ENCODE measurements around the gene PDE7B.

Gene PDE7B

DNA sequence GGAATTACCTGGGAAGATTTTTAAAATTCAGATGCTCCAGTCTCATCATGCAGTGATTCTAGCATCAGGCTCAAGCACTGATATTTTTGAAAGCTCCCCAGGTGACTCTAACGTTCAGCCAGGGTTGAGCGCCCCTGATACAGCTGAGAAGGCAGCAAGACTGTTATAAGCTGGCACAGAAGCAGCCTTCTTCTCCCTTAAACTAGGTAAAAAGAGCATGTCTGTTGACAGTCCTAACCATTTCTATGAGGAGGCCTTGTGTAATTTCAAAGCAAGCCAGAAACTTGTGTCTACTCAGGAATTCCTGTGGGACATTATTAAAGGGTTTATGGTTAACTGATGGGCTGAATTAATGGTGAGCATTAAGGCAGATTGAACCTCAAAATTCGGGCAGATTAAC is 141.9 kb downstream of the PDE7B start:
- DNase-seq, result no peak

DNA sequence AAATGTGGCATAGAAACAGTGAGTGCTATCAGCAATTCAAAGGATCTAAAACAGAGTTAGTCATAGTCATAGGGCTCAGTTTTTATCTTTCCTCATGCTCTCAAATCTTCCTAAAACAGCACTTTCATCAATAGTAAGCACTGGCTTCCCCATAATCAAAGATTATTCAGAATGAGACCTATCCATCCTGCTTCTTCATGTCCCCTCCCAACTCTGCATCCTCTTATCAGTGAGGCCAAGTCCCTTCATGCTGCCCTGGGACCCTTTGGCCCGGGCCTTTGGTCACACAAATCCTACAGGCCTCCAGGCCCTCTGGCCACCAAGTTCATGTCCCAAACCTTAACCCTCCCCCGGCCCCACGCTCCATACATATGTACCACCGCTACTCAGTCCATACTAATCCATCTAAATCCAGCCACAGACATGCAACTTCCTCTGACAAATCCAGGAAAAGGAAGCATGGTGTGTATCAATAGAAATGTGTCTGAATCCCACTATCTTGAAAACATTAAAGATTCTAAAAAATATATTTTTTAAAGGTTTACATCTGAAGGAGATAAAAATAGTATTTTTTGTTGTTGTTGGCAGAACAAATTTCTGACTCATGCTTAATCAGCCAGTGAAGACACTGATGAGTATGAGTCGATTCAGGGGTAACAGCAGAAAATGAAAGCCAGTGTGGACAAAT is 143.5 kb downstream of the PDE7B start:
- DNase-seq, result no peak

DNA sequence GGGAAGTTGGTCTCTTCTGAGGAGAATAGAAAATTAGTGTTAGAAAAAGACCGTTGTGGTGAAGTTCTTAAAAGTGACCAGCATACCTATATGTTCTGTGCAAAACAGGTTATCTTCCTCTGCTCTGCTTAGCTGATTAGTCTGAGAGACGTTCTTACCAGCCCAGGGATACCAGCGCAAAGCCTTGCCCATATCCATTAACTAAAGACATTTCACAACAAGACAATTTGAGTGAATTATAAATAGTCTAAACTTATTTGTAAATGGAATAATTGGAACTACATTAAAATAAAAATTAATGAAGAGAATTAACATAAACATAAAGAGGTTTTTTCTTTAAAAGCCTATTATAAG is 144.0 kb downstream of the PDE7B start:
- no peak for DNase-seq

DNA sequence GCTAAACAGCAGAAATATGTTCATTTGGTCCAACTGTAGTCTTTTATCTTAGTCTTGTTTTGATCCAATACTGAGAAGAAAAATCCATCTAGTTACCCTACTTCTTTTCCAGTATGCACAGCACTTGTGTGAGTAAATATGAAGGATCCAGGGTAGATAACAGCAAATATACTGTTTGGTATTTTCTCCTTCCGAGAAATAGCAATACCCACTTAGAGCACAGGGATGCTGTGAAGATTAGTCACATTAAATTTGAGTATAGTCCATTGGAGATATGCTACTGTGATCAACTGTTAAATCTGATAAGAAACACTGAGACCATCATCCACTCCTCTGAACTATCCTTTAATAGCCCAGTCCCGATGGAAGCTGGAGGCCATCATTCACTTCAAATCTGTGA is 145.2 kb downstream of the PDE7B start:
- DNase-seq, result no peak

DNA sequence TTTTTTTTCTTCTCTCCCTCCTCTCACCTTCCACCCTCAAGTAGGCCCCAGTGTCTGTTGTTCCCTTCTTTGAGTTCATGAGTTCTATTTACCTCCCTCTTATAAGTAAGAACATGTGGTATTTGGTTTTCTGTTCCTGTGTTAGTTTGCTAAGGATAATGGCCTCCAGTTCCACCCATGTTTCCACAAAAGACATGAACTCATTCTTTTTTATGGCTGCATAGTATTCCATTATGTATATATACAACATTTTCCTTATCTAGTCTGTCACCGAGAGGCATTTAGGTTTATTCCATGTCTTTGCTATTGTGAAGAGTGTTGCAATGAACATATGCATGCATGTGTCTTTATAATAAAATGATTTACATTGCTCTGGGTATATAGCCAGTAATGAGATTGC is 147.9 kb downstream of the PDE7B start:
- DNase-seq, result no peak

DNA sequence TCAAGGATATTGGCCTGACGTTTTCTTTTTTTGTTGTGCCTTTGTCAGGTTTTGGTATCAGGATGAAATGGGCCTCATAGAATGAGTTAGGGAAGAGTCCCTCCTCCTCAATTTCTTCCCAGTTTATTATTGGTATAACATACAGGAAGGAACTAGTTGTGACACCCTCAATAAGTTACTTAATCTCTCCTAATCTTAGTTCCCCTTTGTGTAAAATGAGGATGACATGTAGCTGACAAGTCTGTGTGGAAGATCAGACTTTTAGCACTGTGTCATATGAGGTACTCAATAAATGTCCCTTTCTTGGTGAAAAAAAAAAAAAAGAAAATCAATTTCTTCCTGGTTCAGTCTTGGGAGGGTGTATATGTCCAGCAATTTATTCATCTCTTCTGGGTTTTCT is 155.8 kb downstream of the PDE7B start:
- DNase-seq, result no peak

DNA sequence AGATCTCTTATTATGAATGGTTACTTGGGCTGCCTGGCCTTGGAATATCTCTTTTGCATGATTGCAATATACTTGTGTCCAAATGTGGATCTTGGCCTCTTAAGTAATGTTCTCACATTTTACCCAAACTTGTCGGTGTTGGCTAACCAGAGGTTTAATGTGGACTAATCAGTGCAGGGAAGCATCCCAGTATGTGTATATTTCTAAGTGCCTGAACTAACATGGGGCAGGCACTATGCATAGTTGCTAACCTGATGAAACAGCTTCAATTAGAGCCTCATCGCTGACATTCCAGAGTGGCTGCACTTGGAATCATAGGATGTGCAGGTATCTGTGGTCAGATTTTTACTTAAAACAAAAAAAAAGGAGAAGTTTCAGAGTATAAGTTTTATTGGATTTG is 160.0 kb downstream of the PDE7B start:
- DNase-seq, result no peak

DNA sequence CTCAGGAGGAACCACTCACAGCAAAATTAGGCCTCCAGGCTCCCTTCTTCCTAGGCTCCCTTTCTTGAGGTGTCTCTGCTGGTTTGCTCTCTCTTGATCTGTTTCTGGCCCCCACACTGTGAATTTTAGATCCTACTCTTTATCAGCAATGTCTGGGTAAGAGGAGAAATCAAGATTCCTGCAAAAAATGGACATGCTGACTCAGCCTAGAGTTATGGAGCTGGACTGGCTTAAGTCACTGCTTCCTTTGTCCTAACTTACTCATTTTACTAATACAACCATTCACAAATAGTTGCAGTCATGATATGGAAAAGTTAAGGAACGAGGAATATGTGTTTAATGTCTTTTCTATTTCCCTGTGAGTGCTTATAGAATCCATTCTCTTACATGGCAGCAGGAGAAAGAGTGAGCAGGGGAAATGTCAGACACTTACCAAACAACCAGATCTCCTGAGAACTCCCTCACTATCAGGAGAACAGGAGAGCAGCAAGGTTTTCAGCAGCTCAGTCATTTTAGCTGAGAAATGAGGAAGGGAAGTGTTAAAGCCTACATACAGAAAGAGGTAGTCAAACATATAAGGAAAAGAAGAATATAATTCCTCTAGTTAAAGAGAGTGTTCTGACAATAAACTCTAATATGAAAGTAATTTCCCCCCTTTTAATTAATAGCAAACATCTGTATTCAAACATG is 160.8 kb downstream of the PDE7B start:
- DNase-seq, result no peak

DNA sequence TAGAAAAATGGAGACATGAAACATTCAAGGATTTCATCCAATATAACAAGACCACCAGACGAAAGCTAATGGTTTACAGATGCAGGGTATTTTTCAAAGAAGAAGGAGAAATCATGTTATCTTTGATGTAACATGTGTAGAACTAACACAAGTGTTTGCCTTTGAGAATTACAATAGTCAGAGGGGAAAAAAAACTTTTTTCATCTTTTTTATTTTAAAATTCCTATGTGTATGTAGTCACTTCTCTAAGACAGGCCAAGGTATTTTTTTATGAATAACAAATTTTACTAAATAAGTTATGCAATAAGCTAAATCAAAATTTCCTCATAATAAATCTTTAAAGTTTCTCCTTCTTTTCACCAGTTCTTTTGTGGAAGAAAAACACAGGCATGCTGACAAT is 161.4 kb downstream of the PDE7B start:
- no peak for DNase-seq

DNA sequence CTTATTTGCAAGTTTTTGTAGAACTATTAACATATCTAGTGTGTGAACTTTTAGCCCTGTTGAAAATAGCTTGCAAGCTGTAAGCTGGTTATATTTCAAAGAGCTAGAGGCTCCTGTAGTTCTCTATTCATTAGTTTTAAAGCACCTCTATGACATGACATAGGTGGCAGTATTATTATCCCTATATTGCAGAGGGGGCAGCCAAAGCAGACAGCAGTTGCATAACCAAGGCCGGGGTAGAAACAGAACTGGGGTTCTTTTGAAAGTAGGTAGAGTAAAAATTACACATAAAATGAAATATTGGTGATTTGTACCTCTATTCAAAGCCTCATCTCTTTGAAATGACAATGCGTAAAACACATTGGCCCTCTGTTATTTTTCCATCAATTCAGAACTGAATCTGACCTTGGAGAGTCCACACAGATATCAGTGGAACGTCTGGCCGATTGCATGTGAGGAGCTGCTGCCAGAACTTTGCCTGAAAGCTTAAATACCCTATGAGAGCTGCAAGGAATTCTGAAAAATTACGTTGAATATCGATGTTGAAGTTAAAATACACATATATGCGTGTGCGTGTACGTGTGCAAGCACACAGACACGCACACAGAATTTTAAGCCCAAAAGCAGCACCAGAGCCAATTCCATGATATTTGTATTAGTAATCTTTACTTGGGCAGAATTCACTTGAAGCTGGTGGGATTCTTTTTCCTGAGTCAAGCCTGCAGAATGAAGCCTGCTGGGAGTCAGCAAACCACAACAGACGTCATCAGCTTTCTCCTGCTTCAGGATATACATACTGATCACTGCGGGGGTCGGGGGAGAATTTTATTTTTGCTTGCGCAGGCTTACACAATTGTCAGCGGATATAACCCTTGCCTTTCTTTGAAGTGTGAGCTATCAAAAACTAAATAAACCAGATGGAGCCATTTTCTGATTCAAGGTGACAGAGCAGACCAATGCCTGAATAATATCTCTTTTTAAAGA is 163.2 kb downstream of the PDE7B start:
- no peak for DNase-seq

DNA sequence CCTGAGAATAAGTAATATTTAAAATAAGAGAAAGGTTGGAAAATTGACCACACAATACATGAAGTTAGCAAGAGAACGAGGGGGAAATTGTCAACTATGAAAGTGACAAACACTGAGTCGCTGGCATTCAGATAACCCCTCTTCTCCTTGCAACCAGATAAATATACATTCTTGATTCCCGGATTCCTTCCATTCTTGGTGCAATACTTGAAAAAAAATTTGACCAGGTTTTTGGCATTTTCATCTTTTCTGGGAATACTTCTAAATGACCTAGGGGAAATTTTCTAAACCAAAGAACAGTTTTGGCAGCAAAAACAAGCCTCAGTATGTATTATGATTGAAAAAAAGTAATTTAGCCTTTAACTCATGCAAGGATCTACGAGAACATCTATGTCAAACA is 164.0 kb downstream of the PDE7B start:
- DNase-seq, result no peak

DNA sequence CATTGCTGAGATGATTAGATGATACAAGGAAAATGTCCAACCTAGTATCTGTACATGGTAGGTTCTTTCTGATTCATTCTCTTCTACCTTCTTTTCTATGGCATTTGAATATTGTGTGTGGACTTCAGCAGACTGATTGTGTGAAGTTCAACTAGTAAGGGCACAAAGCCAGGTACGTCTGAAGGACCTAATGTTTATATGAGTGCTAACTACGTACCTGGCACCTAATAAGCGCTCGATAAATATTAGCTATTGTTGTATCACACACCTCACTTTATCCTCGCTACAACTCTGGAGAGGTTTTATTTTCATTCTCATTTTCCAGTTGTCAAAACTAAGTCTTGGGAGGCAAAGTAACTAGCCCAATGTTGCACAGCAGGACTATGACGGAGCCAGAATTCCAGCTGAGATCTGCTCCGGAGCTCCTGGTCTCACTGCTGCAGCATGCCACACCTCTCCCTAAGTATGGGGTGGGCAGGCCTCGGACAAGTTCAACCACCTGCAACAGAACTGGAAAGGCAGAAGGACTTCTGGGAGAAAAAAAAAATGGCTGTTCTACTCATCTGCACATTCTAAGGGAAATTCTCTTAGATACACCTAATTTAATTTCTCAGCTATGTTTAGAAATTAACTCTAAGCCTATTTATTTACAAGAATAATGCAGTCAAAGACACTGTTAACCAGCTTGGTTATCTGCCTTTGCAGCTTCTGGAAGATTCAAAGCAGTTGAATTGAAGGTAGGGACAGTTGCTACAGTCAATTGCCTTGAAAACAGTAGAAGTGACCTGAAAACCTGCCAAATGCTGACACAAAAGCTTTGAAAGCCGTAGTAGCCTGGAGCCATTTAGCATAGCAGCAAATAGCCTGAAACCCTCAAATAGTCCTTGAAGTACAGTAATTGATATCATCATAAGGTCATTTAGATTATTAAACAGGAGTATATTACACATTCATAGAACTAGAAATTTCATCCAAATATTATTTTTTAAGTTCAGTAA is 165.0 kb downstream of the PDE7B start:
- DNase-seq, result peak; percentile 55

DNA sequence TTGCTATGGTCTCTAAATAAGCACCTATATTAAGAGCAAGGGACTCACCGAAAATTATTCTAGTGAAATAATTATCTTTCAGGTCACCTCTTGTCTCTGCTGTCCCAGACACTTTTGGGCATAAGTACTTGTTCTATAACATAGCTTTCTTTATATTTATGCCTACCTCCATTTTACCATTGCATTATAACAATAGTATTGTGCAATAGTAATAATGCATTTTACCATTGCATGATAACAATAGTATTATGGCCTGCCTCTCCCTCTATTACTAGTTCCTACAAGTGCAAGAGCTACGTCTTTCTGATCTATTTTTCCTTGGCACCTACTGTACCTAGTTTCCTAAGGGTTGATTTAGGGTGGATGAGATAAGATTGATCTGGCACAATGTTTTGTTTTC is 169.2 kb downstream of the PDE7B start:
- no peak for DNase-seq

DNA sequence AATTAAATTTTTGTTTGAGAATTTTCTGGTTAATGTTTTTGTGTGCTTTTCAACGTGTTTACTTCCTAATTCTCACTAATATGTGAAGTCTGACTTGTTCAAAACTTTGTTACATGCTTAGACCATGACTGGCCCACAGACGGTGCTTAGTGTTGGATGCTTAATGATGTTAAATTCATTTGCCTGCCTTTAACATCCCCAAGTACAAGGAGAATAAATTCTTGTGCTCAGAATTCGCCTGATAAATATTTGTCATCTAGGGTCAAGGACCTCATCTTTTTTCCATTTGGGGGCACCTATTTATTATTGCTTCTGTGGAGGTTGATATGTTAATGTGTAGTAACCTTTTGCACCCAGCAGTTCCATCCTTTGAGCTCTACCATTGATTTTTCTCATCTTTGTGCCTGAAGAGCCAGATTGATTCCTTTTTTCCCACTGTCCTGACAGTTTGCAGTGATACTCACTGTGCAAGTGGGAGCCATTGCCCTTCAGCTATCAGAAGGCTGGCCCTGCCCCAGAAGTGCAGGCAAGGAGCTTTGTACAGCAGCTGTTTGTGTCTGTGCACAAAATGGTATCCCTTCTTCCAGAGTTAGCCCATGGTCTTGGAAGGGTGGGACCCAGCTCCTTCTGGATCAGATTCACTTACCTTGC is 170.8 kb downstream of the PDE7B start:
- DNase-seq, result no peak

DNA sequence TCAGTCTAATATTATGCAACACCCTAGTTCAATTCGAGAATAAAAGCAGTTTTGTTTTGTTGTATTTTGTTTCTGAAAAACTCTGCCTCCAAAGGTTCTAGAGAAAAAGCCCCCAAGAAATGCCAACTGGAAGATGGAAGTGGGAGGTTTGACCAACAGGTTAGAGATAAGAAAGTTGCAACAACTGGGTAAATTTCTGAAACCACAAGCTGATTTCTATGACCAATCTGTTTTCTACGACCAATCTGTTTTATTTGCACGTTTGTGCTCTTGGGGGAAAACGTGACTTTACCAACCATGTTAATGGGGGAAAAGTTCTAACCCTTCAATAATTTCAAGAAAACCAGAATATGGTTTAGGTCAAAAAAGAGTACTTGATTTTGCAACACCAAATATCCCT is 173.2 kb downstream of the PDE7B start:
- DNase-seq, result no peak

DNA sequence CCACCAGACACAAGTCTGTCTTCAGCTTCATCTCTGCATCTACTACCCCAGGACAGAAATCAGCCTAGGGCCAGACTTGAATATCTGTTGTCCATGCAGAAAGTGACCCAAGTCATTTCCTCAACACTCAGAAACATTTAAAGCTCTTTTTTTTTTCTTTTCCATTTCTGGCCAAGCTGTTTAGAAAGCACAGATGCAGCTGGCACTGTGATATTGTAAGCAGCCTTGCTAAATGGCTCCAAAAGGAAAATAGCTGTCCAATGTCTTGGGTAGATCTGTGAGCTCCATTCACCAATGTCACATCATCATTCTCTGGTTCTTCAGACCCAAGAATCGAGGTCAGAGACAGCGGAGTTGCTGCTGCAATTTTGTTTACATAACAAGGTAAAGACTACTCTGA is 174.2 kb downstream of the PDE7B start:
- no peak for DNase-seq

DNA sequence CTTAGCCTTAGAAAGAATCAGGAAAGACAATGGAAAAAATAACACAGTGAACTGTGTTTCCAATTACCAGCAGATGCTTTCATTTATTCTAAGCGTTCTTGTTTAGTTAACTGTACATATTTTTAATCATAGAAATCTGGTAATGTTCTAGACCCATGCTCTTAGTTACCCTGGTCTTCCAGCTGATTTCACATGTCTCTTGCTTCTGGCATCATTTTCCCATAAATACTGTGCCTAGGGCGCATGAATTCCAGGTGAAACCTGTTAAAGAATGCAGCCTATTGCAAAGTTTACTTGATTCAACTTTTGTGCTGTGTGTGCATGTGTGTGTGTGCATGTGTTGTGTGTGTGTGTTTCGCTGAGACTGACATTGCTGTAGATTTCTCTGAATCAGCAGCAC is 178.6 kb downstream of the PDE7B start:
- DNase-seq, result no peak

DNA sequence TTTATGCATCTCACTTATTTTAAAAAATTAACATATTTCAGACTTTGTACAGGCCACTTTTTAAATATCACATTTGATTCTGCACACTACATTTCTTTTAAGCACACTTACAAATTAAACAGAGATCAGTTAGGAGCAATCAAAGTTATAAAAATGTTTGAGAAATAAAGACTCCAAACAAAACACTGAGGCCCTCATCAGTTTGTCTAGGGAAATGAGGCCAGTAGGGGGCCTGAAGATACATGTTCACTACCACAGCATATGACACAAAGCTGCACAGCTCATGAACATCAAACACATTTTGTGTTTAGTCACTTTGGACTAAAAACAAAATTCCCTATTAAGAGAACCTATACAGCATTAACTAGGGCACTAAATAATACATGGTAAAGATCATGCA is 180.5 kb downstream of the PDE7B start:
- no peak for DNase-seq

DNA sequence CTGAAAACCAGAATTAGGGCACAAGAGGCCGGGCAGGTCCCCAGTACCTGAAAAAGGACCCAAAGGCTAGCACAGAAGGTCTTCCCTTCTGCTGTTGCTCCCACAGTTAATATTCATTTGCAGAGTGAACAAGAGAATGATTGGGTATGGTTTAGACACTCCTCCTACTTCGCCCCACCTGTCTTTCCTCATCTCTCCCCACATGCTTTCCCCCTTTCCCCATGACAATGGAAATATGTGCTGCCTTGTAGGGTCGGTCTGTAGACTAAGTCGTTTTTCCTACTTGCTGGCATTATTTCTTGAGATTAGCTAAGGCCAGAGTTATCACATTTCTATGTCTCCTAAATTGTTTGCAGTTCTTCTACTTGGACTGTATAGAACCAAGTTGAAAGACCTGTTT is 181.9 kb downstream of the PDE7B start:
- DNase-seq, result no peak

DNA sequence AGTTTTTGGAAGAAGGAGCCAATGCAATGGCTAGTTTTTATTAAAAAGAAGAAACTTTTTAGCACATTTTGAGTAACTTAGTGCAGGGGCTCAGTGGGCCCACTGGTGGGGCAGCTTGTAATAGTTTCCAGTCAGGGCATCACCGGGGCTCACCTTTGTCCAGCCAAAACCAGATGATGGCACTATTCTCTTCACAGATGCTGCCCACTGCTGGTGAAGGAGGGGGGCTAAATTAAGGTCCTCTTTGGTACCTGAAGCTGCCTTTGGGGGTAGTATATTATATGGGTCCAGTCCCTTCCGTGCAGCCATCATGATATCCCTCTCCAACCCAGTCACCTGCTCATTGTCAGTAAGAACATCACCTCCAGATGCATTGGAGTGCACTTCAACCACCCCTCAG is 182.9 kb downstream of the PDE7B start:
- no peak for DNase-seq

DNA sequence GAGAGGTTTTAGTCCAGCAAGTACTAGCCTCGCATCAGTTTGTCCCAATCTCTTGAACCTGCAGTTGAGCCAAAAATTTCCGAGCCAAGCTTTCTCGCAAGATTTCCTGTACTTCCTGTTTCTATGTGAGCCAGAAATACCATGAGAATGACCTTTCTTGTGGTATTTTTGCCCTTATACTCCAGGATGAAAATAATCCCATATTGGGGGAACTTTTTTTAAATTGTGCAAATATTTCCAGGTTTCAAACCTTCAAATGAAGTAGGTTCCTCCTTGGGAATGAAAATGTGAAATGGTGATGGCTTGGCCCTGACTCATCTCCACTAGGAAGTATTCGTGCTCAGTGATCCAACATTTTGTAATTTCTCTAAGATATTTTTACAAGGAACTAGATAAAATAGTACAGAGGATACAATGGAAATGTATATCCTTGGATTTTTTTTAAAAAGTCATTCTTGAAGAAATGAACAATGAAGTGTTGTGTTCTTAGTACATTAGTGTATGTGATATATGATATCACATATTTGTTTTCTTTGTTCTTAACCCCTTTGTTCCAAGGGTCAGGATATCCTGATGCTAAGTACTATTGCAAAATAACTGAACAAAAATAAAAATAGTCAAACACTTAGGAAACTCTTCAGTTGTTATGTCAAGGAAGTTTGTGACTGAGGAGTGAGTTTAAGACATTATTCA is 184.0 kb downstream of the PDE7B start:
- no peak for DNase-seq

DNA sequence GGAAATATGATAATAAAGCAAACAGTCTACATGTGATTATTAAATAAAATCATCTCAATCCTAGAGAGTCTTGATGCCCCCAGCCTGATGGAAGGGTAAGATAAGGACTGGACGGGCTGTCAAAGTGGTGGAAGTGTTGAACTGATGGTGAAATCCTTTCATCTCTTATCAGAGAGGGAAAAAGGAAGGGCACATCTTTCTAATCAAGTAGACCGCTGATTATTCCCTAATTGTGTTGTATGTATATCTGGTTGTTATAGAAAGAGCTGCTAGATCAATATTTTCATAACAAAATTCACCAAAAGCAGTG is 184.5 kb downstream of the PDE7B start:
- no peak for DNase-seq

All from NCI-H774 (cell line).